GM13976 (cell line): ENCODE data around the gene FAM3C.

Experiments
- DNase-seq: peaks from one replicate; pipeline ENCODE4 v3.0.0; 2012; ENCODE audit warnings: low spot score
- in situ Hi-C: fragments of 300-500 bp; cut with MboI; formaldehyde crosslinking; loops from one replicate; pipeline ENCODE4 v1.12.0; 2022; ENCODE audit warnings: low sequenced_read_pairs, mixed read lengths, inconsistent platforms; ENCODE audit not compliant: unreplicated experiment
- TF ChIP-seq, protein P1 (sequence below): IDR thresholded peaks from 2 replicates; pipeline ENCODE4 v1.5.1; 2012; ENCODE audit warnings: borderline replicate concordance, mild to moderate bottlenecking; ENCODE audit not compliant: insufficient read depth; ENCODE audit errors: extremely low read depth, missing control alignments, control extremely low read depth

Gene FAM3C

DNA sequence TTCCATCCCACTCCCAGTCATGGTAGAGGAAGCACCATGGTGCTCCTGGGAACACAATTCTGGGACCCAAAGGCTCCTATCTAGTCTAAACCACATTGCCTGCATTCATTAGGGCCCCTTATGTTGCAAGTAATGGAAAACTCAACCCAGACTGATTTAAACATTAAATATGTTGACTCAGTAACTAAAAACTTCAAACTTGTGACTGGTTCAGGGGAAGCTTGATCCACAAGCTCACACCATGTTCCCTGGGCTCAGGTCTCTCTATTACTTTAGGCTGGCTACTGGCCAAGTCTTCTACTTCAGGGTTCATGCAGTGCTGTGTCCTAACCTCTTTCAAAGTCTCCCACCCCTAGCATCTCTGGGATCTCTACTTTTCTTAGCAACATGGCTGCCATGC lies 54.2 kb downstream of the FAM3C start:
- no peak for DNase-seq
- in situ Hi-C loops: loop anchor here (25.0 kb wide), 1 partner anchor 355 kb away; the partner anchor contains the start of gene CPED1
- TF ChIP-seq, protein P1, sequence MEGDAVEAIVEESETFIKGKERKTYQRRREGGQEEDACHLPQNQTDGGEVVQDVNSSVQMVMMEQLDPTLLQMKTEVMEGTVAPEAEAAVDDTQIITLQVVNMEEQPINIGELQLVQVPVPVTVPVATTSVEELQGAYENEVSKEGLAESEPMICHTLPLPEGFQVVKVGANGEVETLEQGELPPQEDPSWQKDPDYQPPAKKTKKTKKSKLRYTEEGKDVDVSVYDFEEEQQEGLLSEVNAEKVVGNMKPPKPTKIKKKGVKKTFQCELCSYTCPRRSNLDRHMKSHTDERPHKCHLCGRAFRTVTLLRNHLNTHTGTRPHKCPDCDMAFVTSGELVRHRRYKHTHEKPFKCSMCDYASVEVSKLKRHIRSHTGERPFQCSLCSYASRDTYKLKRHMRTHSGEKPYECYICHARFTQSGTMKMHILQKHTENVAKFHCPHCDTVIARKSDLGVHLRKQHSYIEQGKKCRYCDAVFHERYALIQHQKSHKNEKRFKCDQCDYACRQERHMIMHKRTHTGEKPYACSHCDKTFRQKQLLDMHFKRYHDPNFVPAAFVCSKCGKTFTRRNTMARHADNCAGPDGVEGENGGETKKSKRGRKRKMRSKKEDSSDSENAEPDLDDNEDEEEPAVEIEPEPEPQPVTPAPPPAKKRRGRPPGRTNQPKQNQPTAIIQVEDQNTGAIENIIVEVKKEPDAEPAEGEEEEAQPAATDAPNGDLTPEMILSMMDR: no peak

DNA sequence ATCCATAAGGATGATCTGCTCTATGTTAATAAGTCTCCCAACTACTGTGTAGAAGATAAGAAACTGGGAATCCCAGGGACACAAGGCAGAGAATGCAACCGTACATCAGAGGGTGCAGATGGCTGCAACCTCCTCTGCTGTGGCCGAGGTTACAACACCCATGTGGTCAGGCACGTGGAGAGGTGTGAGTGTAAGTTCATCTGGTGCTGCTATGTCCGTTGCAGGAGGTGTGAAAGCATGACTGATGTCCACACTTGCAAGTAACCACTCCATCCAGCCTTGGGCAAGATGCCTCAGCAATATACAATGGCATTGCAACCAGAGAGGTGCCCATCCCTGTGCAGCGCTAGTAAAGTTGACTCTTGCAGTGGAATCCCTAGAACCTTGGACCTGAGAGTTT lies 57.0 kb downstream of the FAM3C start:
- in situ Hi-C loops: loop anchor here (25.0 kb wide), 1 partner anchor 352 kb away; the partner anchor contains the start of gene CPED1
- no peak for DNase-seq
- TF ChIP-seq, protein P1: no peak

DNA sequence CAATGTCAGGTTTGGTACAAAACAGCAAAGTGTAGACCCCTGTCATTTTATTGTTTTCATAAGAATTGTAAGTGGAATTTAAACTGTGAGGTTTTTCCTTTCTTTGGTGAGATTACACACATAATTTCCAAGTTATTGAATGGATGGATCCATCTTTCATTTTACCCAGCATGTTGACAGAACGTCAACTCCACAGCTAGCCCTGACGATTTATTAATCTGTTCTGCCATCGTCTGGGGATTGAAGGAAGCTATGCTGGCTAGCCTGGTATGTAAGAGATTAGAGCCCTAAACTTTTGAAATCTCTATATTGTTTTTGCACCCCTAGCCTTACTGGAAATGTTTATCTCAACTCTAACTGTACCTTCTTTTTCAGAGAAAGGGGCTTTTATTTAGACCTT lies 58.7 kb downstream of the FAM3C start:
- DNase-seq: no peak
- in situ Hi-C loops: loop anchor here (25.0 kb wide), 1 partner anchor 350 kb away; the partner anchor contains the start of gene CPED1
- TF ChIP-seq, protein P1: peak; percentile 20

DNA sequence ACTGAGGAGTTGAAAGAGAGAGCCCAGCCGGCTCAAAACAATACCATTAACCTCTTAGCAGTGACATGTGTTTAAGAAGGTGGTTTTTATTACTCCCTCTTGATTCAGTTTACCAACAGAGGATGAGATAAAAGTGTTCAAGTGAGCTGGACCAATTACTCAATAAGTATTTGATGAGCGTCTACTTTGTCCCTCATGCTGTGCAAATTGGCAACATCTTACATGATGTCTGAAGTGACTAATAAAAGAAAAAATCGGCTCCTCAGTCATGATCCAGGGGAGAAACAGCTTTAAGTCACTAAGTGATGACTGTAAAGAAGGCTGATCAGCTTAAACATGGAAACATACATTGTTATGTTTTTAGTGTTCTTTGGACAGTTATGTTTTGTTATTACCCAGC lies 59.5 kb downstream of the FAM3C start:
- in situ Hi-C loops: loop anchor here (25.0 kb wide), 1 partner anchor 349 kb away; the partner anchor contains the start of gene CPED1
- TF ChIP-seq, protein P1: no peak
- DNase-seq: no peak

DNA sequence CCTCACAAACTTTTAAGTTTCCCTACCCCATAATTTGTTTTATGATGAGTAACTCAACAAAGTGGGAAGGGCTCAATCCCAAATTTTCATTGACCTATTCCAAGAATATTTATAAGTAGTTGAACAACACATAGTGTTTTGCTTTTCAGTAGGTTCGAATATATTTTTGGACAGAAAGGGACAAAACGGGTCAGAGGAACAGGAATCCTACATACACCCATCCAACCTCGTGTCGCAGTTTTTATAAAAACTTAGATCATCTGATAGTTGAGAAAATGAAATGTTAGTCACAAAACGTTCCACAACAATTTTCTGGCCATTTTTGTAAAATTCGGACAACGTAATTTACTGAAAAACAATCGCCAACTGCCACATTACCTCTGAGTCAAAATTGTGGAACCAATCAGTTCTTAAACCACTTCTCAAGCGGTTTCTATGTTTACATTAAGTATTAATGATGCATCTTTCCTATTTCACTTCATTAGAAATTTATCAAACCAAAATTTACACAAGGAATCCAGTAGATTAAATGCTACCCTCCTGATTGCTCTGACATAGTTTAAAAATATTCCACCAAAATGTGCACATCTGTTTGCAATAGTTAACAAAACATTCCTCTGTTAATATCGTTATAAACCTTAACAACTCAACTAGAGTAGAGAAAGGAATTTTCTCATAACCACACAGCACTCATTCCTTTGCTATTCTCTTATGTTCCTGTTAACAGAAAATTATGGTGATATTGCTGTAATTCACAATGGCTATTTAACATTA lies 61.0 kb downstream of the FAM3C start:
- no peak for DNase-seq
- in situ Hi-C loops: loop anchor here (25.0 kb wide), 1 partner anchor 348 kb away; the partner anchor contains the start of gene CPED1
- TF ChIP-seq, protein P1: no peak

DNA sequence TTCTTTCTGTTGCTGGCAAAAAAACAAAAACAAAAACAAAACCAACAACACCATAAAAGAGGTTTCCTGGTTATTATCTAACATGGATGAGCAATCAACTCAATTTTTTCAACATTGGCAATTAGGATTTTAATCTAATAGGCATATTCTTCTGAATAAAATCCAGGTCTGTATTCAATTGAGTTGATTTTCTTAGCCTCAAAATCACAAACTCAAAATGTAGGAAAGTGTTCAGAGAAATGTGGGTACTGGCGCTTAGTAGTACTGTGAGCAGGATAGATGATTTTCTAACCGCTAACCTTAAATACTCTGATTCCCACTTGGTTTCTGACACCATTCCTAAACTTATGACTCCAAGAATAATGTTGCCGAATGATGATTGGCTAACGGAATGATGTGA lies 61.7 kb downstream of the FAM3C start:
- no peak for DNase-seq
- TF ChIP-seq, protein P1: no peak
- in situ Hi-C loops: loop anchor here (25.0 kb wide), 1 partner anchor 347 kb away; the partner anchor contains the start of gene CPED1
